GM12872 (cell line): Measurements from ENCODE around the gene SLC18A3.

Experiments used
- TF ChIP-seq, protein P1 (sequence below): IDR thresholded peaks from 3 replicates; pipeline ENCODE4 v1.5.1; 2011; ENCODE audit warnings: low read depth, mild to moderate bottlenecking, low read length, moderate library complexity; ENCODE audit not compliant: insufficient read depth

SLC18A3 gene

DNA sequence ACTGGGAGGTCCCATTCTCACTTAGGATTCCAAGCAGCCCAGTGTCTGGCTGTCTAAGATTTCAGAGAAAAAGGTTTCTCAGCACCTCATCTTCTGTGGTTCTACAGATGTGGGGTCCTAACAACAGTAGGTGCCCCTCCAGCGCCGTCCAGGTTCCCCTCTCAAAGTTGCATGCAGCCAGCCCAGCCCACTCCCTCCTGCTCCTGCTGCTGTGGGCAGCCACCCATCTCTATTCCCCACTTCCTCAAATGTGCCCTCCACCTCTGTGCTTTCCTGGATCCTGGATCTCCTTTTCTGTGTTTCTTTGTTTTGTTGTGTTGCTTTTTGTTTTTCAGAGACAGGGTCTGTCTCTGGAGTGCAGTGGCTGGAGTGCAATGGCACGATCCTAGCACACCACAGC is 13.3 kb upstream of the SLC18A3 start:
- TF ChIP-seq, protein P1, sequence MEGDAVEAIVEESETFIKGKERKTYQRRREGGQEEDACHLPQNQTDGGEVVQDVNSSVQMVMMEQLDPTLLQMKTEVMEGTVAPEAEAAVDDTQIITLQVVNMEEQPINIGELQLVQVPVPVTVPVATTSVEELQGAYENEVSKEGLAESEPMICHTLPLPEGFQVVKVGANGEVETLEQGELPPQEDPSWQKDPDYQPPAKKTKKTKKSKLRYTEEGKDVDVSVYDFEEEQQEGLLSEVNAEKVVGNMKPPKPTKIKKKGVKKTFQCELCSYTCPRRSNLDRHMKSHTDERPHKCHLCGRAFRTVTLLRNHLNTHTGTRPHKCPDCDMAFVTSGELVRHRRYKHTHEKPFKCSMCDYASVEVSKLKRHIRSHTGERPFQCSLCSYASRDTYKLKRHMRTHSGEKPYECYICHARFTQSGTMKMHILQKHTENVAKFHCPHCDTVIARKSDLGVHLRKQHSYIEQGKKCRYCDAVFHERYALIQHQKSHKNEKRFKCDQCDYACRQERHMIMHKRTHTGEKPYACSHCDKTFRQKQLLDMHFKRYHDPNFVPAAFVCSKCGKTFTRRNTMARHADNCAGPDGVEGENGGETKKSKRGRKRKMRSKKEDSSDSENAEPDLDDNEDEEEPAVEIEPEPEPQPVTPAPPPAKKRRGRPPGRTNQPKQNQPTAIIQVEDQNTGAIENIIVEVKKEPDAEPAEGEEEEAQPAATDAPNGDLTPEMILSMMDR, result no peak

DNA sequence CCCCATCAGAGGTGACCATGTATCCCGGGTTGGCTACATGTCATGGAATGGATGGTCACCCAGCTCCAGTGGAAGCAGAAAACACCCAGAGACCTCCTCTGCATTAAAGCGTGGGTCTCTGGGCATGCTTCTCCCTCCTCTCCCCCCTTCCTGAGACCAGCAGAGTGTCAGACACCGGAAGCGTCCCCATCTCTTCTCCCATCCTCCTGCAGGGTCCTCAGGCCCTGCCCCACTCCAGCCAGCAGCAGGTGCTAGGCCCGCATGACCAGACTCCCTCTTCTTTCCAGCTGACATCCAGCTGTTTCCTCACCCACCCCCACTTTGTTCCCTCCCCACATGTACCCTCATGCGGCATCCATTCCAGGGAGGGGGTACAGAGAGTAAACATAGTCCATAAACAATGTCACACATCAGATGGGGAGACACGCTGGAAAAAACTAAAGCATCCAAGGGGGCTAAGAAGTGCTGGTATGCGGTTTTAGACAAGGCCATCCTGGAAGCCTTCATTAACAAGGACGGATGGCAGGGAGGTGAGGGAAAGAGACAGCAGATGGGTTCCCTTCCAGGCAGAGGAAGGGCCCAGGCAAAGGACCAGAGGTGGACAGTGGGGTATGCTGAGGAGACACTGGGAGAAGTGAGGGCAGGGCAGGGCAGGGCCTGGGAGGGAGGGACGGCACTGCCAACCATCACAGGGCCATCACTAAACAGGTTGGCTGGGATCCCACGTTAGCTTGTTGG is 12.5 kb upstream of the SLC18A3 start:
- TF ChIP-seq, protein P1, result no peak

DNA sequence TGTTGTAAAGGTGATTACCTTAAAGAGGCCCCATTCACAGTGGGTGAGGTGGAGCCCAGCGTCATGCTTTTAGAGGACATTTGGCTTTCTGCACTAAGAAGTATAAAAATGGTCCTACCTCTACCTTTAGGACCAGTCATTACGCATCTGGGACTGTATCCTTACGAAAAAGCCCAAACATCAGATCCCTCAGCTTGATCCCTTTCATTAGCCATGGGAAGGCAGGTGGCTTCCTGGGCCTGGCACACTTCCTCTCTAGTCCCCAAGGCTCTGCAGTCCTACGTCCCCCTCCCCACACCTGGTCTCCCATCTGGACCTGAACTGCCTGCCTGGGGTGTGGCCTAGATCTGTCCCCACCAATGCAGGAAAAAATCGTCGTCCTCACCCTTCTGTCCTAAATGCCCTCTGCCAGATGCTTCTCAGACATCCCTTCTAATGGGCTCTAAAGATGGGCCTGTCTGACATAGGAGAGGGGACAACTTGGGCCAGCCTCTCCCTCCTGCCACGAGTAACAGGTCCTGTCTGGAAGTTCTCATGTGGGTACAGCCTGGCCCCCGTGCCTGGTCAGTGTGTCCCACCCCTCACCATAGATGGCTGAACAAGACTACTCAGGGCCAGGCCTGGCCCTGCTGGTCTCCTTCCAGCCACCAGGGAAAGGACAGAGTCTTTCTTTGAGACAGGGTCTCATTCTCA is 11.8 kb upstream of the SLC18A3 start:
- TF ChIP-seq, protein P1, result no peak

DNA sequence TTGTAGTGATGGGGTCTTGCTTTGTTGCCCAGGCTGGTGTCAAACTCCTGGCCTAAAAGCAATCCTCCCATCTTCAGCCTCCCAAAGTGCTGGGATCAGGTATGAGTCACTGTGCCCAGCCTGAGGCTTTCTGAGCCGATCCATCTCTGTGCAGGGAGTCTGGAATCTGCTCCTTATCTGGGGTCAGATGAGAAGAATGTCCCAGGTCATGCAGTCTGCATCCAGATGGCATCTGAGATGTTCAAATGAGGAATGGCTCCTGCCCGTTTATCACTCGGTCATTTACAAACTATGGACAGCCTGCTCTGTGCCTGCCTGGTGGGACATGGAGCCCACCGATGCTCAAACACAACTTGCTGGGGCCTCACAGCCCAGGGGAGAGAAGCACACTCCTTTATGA is 11.1 kb upstream of the SLC18A3 start:
- TF ChIP-seq, protein P1, result no peak

DNA sequence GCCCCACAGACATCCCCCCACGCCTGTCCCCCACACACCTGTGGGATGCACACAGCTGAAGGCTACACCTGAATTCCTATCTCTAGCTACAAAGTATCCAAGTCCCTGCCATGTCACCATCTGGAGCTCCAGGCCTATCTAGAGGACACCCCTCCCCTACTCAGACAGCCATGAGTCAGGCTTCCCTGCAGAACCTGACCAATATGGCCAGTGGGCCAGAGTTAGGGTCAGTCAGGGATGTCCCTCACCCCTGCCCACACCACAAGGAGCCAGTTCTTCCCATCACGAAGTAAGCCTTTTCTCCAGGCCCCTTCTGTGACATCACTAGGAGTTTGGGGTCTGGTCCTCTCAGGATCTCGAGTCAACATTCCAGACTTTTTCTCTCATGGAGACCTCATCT is 10.6 kb upstream of the SLC18A3 start:
- TF ChIP-seq, protein P1, result no peak

DNA sequence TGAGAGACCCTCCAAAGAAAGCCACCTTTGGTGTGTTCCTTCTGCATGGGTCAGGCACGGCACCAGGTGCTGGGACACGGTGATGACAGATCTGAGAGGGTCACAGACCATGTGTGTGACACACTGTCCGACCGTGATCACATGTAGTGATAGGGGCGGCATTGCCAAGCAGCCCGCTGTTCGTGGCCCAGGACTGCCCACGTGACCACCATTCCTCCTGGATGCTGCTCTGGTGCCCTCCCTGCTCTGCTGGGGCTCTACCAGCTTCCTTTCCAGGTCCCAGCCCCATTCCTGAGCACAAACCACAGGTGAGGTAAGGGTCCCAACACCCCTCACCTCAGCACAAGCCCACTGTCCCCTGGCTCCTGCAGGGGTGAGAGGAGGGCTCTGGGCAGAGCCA is 10.1 kb upstream of the SLC18A3 start:
- TF ChIP-seq, protein P1, result no peak

DNA sequence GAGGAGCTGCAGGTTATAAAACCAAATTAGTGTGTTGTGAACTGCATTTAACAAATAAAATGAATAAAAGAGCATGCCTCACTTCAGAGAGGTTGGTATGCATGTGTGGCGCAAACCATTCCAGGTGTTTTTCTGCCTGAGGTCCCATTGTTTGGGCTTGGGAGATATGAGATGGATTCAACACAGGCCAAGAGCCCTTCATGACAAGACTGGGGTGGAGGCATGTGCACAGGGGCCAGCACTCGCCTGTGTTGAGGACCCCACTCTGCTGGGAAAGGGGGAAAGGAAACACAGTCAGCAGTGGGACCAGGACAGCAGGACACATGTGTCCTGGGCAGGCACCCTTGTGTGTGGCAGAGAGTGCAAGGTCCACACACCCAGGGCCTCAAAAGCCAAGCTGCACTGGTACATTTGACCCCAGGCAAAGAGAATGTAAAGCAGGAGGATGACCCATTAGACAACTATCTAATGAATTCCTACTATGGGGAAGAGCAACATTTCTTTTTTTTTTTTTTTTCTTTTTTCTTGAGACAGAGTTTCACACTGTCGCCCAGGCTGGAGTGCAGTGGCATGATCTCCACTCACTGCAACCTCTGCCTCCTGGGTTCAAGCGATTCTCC is 9.2 kb upstream of the SLC18A3 start:
- TF ChIP-seq, protein P1, result no peak
